ENCODE measurements around the gene CDH4. TPM values are rescaled to one million over a fixed set of nuclear protein-coding genes. Genes with fewer than 3 reads are reported as not detected.

The CDH4 gene
- polyA plus RNA-seq, 1 donor (not counting 4 experiments of a cell fraction or from before 2014, with no cell fraction given), result 2.2 TPM

GRCh38 chr20:61877776-61878477, 625.9 kb downstream of the CDH4 start:
- H3K27me3 ChIP-seq (ENCODE audit: control insufficient read depth, extremely low read depth, insufficient read depth, low read length), result peaks cover 15% of the 10 kb centered on the region
- no peak overlapping the region for H3K4me2 ChIP-seq (ENCODE audit: control insufficient read depth, extremely low read depth, insufficient read depth, low read depth, low read length)
- no peak overlapping the region for H3K4me3 ChIP-seq (ENCODE audit: control insufficient read depth in 2 of 3, extremely low read depth in 1 of 3, insufficient read depth in 2 of 3, low read depth in 1 of 3, low read length in 3 of 3)
- H3K9me3 ChIP-seq (ENCODE audit: control insufficient read depth, low read depth, low read length), result no peaks in the 10 kb centered on the region
- no peaks in the 10 kb centered on the region for H3K9me1 ChIP-seq (ENCODE audit: control insufficient read depth, extremely low read depth, insufficient read depth, low read length)
- FAIRE-seq (no peak), DNase-seq (ENCODE audit: low read depth, low spot score) (no peak)
- dilution Hi-C loops (cut with MboI; ENCODE audit: extremely low pct_ligation_motif_present, low sequenced_read_pairs), result no loop called here
- H3K27ac ChIP-seq (ENCODE audit: control insufficient read depth, insufficient read depth, low read length), result no peak overlapping the region
- H3K4me1 ChIP-seq (ENCODE audit: control insufficient read depth, extremely low read depth, insufficient read depth, low read length), result peaks cover 4% of the 10 kb centered on the region
- no peaks in the 10 kb centered on the region for H3K79me2 ChIP-seq (ENCODE audit: control insufficient read depth, insufficient read depth, low read length)
- H3K36me3 ChIP-seq (ENCODE audit: control insufficient read depth in 2 of 2, extremely low read depth in 1 of 2, insufficient read depth in 2 of 2, low read length in 2 of 2), result no peaks in the 10 kb centered on the region
- no peaks in the 10 kb centered on the region for H4K20me1 ChIP-seq (ENCODE audit: control insufficient read depth, extremely low read depth, insufficient read depth, low read length)
- no peak for TF ChIP-seq EZH2 (IDR thresholded peaks at IDR 0.05; ENCODE audit: low read length)
- no peak for TF ChIP-seq CTCF (optimal IDR thresholded peaks at IDR 0.05 in 1 of 3, IDR thresholded peaks at IDR 0.05 in 1 of 3, conservative IDR thresholded peaks at IDR 0.05 in 1 of 3; ENCODE audit: extremely low read depth in 1 of 3, insufficient read depth in 2 of 3, low read length in 3 of 3)
- H2AFZ ChIP-seq (ENCODE audit: control insufficient read depth, low read length), result no peak overlapping the region
- no peak overlapping the region for H3K9ac ChIP-seq (ENCODE audit: control insufficient read depth, extremely low read depth, insufficient read depth, low read length)

GRCh38 chr20:61878478-61879302, 626.6 kb downstream of the CDH4 start:
- Histone ChIP-seq H3K9me3 (ENCODE audit: control insufficient read depth, low read depth, low read length) (no peaks in the 10 kb centered on the region), H3K4me2 (ENCODE audit: control insufficient read depth, extremely low read depth, insufficient read depth, low read depth, low read length) (no peak overlapping the region), H3K9me1 (ENCODE audit: control insufficient read depth, extremely low read depth, insufficient read depth, low read length) (no peaks in the 10 kb centered on the region), H3K36me3 (ENCODE audit: control insufficient read depth in 2 of 2, extremely low read depth in 1 of 2, insufficient read depth in 2 of 2, low read length in 2 of 2) (no peaks in the 10 kb centered on the region), H4K20me1 (ENCODE audit: control insufficient read depth, extremely low read depth, insufficient read depth, low read length) (no peaks in the 10 kb centered on the region), H3K4me1 (ENCODE audit: control insufficient read depth, extremely low read depth, insufficient read depth, low read length) (peaks cover 4% of the 10 kb centered on the region), H3K27ac (ENCODE audit: control insufficient read depth, insufficient read depth, low read length) (no peak overlapping the region), H3K27me3 (ENCODE audit: control insufficient read depth, extremely low read depth, insufficient read depth, low read length) (peaks cover 18% of the 10 kb centered on the region), H3K79me2 (ENCODE audit: control insufficient read depth, insufficient read depth, low read length) (no peaks in the 10 kb centered on the region), H2AFZ (ENCODE audit: control insufficient read depth, low read length) (no peak overlapping the region), H3K9ac (ENCODE audit: control insufficient read depth, extremely low read depth, insufficient read depth, low read length) (no peak overlapping the region), H3K4me3 (ENCODE audit: control insufficient read depth in 2 of 3, extremely low read depth in 1 of 3, insufficient read depth in 2 of 3, low read depth in 1 of 3, low read length in 3 of 3) (no peak overlapping the region)
- TF ChIP-seq CTCF (optimal IDR thresholded peaks at IDR 0.05 in 1 of 3, IDR thresholded peaks at IDR 0.05 in 1 of 3, conservative IDR thresholded peaks at IDR 0.05 in 1 of 3; ENCODE audit: extremely low read depth in 1 of 3, insufficient read depth in 2 of 3, low read length in 3 of 3), result no peak
- no peak for TF ChIP-seq EZH2 (IDR thresholded peaks at IDR 0.05; ENCODE audit: low read length)
- no peak for FAIRE-seq
- DNase-seq (ENCODE audit: low read depth, low spot score), result no peak
- dilution Hi-C loops (cut with MboI; ENCODE audit: extremely low pct_ligation_motif_present, low sequenced_read_pairs), result no loop called here

All from keratinocyte (primary cell).